IgD-negative memory B cell (primary cell): ENCODE measurements around the gene ESR1. TPM values are rescaled to one million over a fixed set of nuclear protein-coding genes. Genes with fewer than 3 reads are reported as not detected.

Experiments
- H3K27ac Mint-ChIP-seq, 3 donors: one replicate each; pipeline ENCODE4 v1.8.0; 2020 to 2022; ENCODE audit warnings: mild to moderate bottlenecking in 3 of 3, mixed read lengths in 3 of 3, moderate library complexity in 1 of 3
- H3K27me3 Mint-ChIP-seq: one replicate; pipeline ENCODE4 v1.8.0; 2021; ENCODE audit warnings: mixed read lengths
- H3K36me3 Mint-ChIP-seq: one replicate; pipeline ENCODE4 v1.8.0; 2020; ENCODE audit warnings: mild to moderate bottlenecking, mixed read lengths
- H3K4me1 Mint-ChIP-seq, 3 donors: one replicate each; pipeline ENCODE4 v1.8.0; 2020 to 2022; ENCODE audit warnings: mixed read lengths in 3 of 3, mild to moderate bottlenecking in 1 of 3
- H3K4me3 Mint-ChIP-seq, 4 donors: one replicate each; pipeline ENCODE4 v1.8.0; 2020 to 2022; ENCODE audit warnings: mild to moderate bottlenecking in 4 of 4, mixed read lengths in 4 of 4, moderate library complexity in 3 of 4
- H3K9me3 Mint-ChIP-seq, 3 donors: one replicate each; pipeline ENCODE4 v1.8.0; 2020 to 2021; ENCODE audit warnings: mixed read lengths in 3 of 3, mild to moderate bottlenecking in 1 of 3
- polyA plus RNA-seq: library from polyadenylated mRNA; unstranded; fragments of 300-500 nt; fragmentation: Illumina TruSeq; gene quantifications from one replicate; pipeline ENCODE4 v1.2.3, GENCODE V29; 2021

The ESR1 gene
- polyA plus RNA-seq, 1 donor from 2014 or later = 1.5 TPM

GRCh38 chr6:151804585-151805285 is 2.7 kb upstream of the ESR1 start:
- no peak overlapping the region for H3K4me3 Mint-ChIP-seq
- H3K27me3 Mint-ChIP-seq = peaks cover 27% of the 10 kb centered on the region
- H3K9me3 Mint-ChIP-seq = peaks cover 0 to 2% (median 0%) of the 10 kb centered on the region in 3 donors
- no peak overlapping the region for H3K27ac Mint-ChIP-seq
- H3K36me3 Mint-ChIP-seq = peaks cover 2% of the 10 kb centered on the region
- peaks cover 5 to 12% (median 6%) of the 10 kb centered on the region in 3 donors for H3K4me1 Mint-ChIP-seq

GRCh38 chr6:151805286-151805840 is 2.1 kb upstream of the ESR1 start:
- Mint-ChIP-seq H3K4me3 (peak overlapping the region in 1 of 4 donors; percentile 4), H3K27ac (no peak overlapping the region), H3K36me3 (peaks cover 2% of the 10 kb centered on the region), H3K9me3 (peaks cover 0 to 2% (median 0%) of the 10 kb centered on the region in 3 donors), H3K27me3 (peaks cover 29% of the 10 kb centered on the region), H3K4me1 (peaks cover 5 to 12% (median 6%) of the 10 kb centered on the region in 3 donors)

- Mint-ChIP-seq H3K27me3 (peaks cover 32% of the 10 kb centered on the region), H3K27ac (no peak overlapping the region), H3K4me3 (peak overlapping the region; percentile 51 to 94 (median 76)), H3K36me3 (peaks cover 2% of the 10 kb centered on the region), H3K4me1 (peaks cover 5 to 12% (median 6%) of the 10 kb centered on the region in 3 donors), H3K9me3 (peaks cover 0 to 2% (median 0%) of the 10 kb centered on the region in 3 donors)
These were observed 547 bp upstream of the ESR1 start for GRCh38 chr6:151806757-151807512.

- Mint-ChIP-seq H3K4me1 (peaks cover 5 to 12% (median 6%) of the 10 kb centered on the region in 3 donors), H3K9me3 (no peaks in the 10 kb centered on the region), H3K4me3 (peak overlapping the region; percentile 51 to 95 (median 80)), H3K27me3 (peaks cover 29% of the 10 kb centered on the region), H3K27ac (no peak overlapping the region), H3K36me3 (no peaks in the 10 kb centered on the region)
These were observed 1.1 kb downstream of the ESR1 start for GRCh38 chr6:151808371-151809241.

GRCh38 chr6:151811081-151811480 is 3.6 kb downstream of the ESR1 start:
- Mint-ChIP-seq H3K36me3 (no peaks in the 10 kb centered on the region), H3K27me3 (peaks cover 29% of the 10 kb centered on the region), H3K4me3 (no peak overlapping the region), H3K27ac (no peak overlapping the region), H3K9me3 (no peaks in the 10 kb centered on the region), H3K4me1 (peaks cover 5 to 12% (median 7%) of the 10 kb centered on the region in 3 donors)

GRCh38 chr6:151813858-151814257 is 6.4 kb downstream of the ESR1 start:
- Mint-ChIP-seq H3K9me3 (no peaks in the 10 kb centered on the region), H3K4me1 (peaks cover 0 to 2% (median under 1%) of the 10 kb centered on the region in 3 donors), H3K4me3 (no peak overlapping the region), H3K27ac (no peak overlapping the region), H3K36me3 (no peaks in the 10 kb centered on the region), H3K27me3 (peaks cover 16% of the 10 kb centered on the region)

GRCh38 chr6:151814614-151815013 is 7.1 kb downstream of the ESR1 start:
- Mint-ChIP-seq H3K9me3 (no peaks in the 10 kb centered on the region), H3K4me1 (peaks cover 0 to 2% (median 0%) of the 10 kb centered on the region in 3 donors), H3K27ac (no peak overlapping the region), H3K4me3 (no peak overlapping the region), H3K36me3 (no peaks in the 10 kb centered on the region), H3K27me3 (peaks cover 9% of the 10 kb centered on the region)

- H3K4me1 Mint-ChIP-seq = peaks cover 4 to 13% (median 10%) of the 10 kb centered on the region in 3 donors
- H3K4me3 Mint-ChIP-seq = peak overlapping the region in 3 of 4 donors; percentile 63 to 89 (median 74)
- no peaks in the 10 kb centered on the region for H3K27me3 Mint-ChIP-seq
- peak overlapping the region in 2 of 3 donors; percentile 68 to 84 for H3K27ac Mint-ChIP-seq
- no peaks in the 10 kb centered on the region for H3K36me3 Mint-ChIP-seq
- H3K9me3 Mint-ChIP-seq = peaks cover 0 to 2% (median 2%) of the 10 kb centered on the region in 3 donors
These were observed 15.0 kb downstream of the ESR1 start for GRCh38 chr6:151822252-151823111.

- H3K36me3 Mint-ChIP-seq = peaks cover 1% of the 10 kb centered on the region
- H3K27ac Mint-ChIP-seq = no peak overlapping the region
- peaks cover 4 to 13% (median 8%) of the 10 kb centered on the region in 3 donors for H3K4me1 Mint-ChIP-seq
- peaks cover 0 to 2% (median 2%) of the 10 kb centered on the region in 3 donors for H3K9me3 Mint-ChIP-seq
- H3K4me3 Mint-ChIP-seq = no peak overlapping the region
- no peaks in the 10 kb centered on the region for H3K27me3 Mint-ChIP-seq
These were observed 19.1 kb downstream of the ESR1 start for GRCh38 chr6:151826517-151827142.

- H3K27me3 Mint-ChIP-seq = peaks cover 2% of the 10 kb centered on the region
- H3K4me1 Mint-ChIP-seq = no peaks in the 10 kb centered on the region
- peaks cover 1% of the 10 kb centered on the region for H3K36me3 Mint-ChIP-seq
- H3K9me3 Mint-ChIP-seq = peaks cover 0 to 2% (median 0%) of the 10 kb centered on the region in 3 donors
- H3K27ac Mint-ChIP-seq = no peak overlapping the region
- no peak overlapping the region for H3K4me3 Mint-ChIP-seq
These were observed 25.2 kb downstream of the ESR1 start for GRCh38 chr6:151832710-151833109.

- Mint-ChIP-seq H3K27me3 (peaks cover 2% of the 10 kb centered on the region), H3K36me3 (no peaks in the 10 kb centered on the region), H3K9me3 (peaks cover 0 to 2% (median 0%) of the 10 kb centered on the region in 3 donors), H3K4me1 (no peaks in the 10 kb centered on the region), H3K4me3 (no peak overlapping the region), H3K27ac (peak overlapping the region in 1 of 3 donors; percentile 19)
These were observed 27.9 kb downstream of the ESR1 start for GRCh38 chr6:151835396-151835795.

GRCh38 chr6:151837223-151837622 is 29.7 kb downstream of the ESR1 start:
- Mint-ChIP-seq H3K9me3 (peaks cover 0 to 2% (median 0%) of the 10 kb centered on the region in 3 donors), H3K27ac (no peak overlapping the region), H3K36me3 (no peaks in the 10 kb centered on the region), H3K4me3 (no peak overlapping the region), H3K27me3 (peaks cover 2% of the 10 kb centered on the region), H3K4me1 (no peaks in the 10 kb centered on the region)

GRCh38 chr6:151842816-151843215 is 35.3 kb downstream of the ESR1 start:
- Mint-ChIP-seq H3K36me3 (no peaks in the 10 kb centered on the region), H3K27me3 (no peaks in the 10 kb centered on the region), H3K4me1 (no peaks in the 10 kb centered on the region), H3K4me3 (no peak overlapping the region), H3K9me3 (peaks cover 0 to 4% (median 0%) of the 10 kb centered on the region in 3 donors), H3K27ac (no peak overlapping the region)
